CD14-positive monocyte (primary cell): ENCODE measurements around the gene CSGALNACT2. TPM values are rescaled to one million over a fixed set of nuclear protein-coding genes. Genes with fewer than 3 reads are reported as not detected.
A peak's percentile ranks its signal among the peaks of the same experiment; 100 is the strongest.

Experiments used
- DNase-seq, 3 donors: peaks; one replicate each; pipeline ENCODE4 v3.0.0-alpha.2; 2011 to 2022
- H2AFZ ChIP-seq: 2 replicates; pipeline ENCODE4 v1.6.0; 2012; ENCODE audit warnings: mild to moderate bottlenecking, low read depth, low read length, inconsistent platforms; ENCODE audit not compliant: insufficient read depth, poor library complexity, severe bottlenecking
- H3K27ac ChIP-seq, 2 donors: 1 replicate in 1 of 2; 2 replicates in 1 of 2; pipeline ENCODE4 v1.5.1; 2012 to 2013; ENCODE audit warnings: low read length in 2 of 2, control low read depth in 1 of 2, inconsistent platforms in 1 of 2, low read depth in 1 of 2, mild to moderate bottlenecking in 1 of 2
- H3K27me3 ChIP-seq, 2 donors: one replicate each; pipeline versions ENCODE4 v1.6.0 to v1.6.1; 2011 to 2013; ENCODE audit warnings: low read length in 2 of 2; ENCODE audit not compliant: control insufficient read depth in 2 of 2, insufficient read depth in 2 of 2
- H3K36me3 ChIP-seq, 2 donors: replicated peaks in 1 of 2; 1 replicate in 1 of 2; 2 replicates in 1 of 2; pipeline versions ENCODE4 v1.5.1 to v1.6.1; 2012 to 2013; ENCODE audit warnings: low read length in 2 of 2, control low read depth in 1 of 2, inconsistent platforms in 1 of 2, mild to moderate bottlenecking in 1 of 2; ENCODE audit not compliant: insufficient read depth in 2 of 2, control insufficient read depth in 1 of 2
- H3K4me1 ChIP-seq, 2 donors: 1 replicate in 1 of 2; 2 replicates in 1 of 2; pipeline versions ENCODE4 v1.5.1 to v1.6.1; 2012 to 2013; ENCODE audit warnings: low read length in 2 of 2, control low read depth in 1 of 2, inconsistent platforms in 1 of 2, mild to moderate bottlenecking in 1 of 2, moderate library complexity in 1 of 2; ENCODE audit not compliant: insufficient read depth in 2 of 2, control insufficient read depth in 1 of 2
- H3K4me2 ChIP-seq: replicated peaks from 2 replicates; pipeline ENCODE3; 2012; ENCODE audit warnings: low read length, moderate library complexity, mild to moderate bottlenecking; ENCODE audit not compliant: poor library complexity, severe bottlenecking; ENCODE audit errors: extremely low read depth
- H3K4me3 ChIP-seq, 3 experiments: fragments of 200-600 bp in 1 of 3; sonication (generic) in 1 of 3; replicated peaks in 1 of 3; 1 replicate in 2 of 3; 2 replicates in 1 of 3; pipeline ENCODE4 v1.5.1; 2011 to 2013; ENCODE audit warnings: low read length in 3 of 3, mild to moderate bottlenecking in 3 of 3, control low read depth in 2 of 3, low read depth in 2 of 3, inconsistent platforms in 1 of 3, moderate library complexity in 1 of 3
- H3K79me2 ChIP-seq: 2 replicates; pipeline ENCODE4 v1.6.0; 2012; ENCODE audit warnings: mild to moderate bottlenecking, control low read depth, inconsistent platforms, low read length, moderate library complexity; ENCODE audit not compliant: insufficient read depth
- H3K9ac ChIP-seq: 2 replicates; pipeline ENCODE4 v1.6.0; 2017; ENCODE audit warnings: low read length, mild to moderate bottlenecking; ENCODE audit not compliant: insufficient read depth, poor library complexity, severe bottlenecking
- H3K9me3 ChIP-seq, 2 donors: replicated peaks in 1 of 2; 1 replicate in 1 of 2; 2 replicates in 1 of 2; pipeline versions ENCODE4 v1.5.1 to v1.6.1; 2012 to 2013; ENCODE audit warnings: low read length in 2 of 2, control low read depth in 1 of 2; ENCODE audit not compliant: control insufficient read depth in 1 of 2, insufficient read depth in 1 of 2
- H4K20me1 ChIP-seq: 2 replicates; pipeline ENCODE4 v1.6.0; 2012; ENCODE audit warnings: mild to moderate bottlenecking, low read length, control low read depth, moderate library complexity; ENCODE audit not compliant: insufficient read depth
- H3K27ac Mint-ChIP-seq, 7 donors: one replicate each; pipeline ENCODE4 v1.8.0; 2020; ENCODE audit warnings: mild to moderate bottlenecking in 7 of 7, mixed read lengths in 7 of 7, moderate library complexity in 6 of 7, inconsistent platforms in 2 of 7
- H3K27me3 Mint-ChIP-seq, 3 donors: one replicate each; pipeline ENCODE4 v1.8.0; 2021 to 2022; ENCODE audit warnings: low read depth in 3 of 3, mild to moderate bottlenecking in 3 of 3, mixed read lengths in 3 of 3, moderate library complexity in 3 of 3, inconsistent platforms in 1 of 3
- H3K36me3 Mint-ChIP-seq, 2 donors: one replicate each; pipeline ENCODE4 v1.8.0; 2020; ENCODE audit warnings: mixed read lengths in 2 of 2, inconsistent platforms in 1 of 2, mild to moderate bottlenecking in 1 of 2
- H3K4me1 Mint-ChIP-seq: one replicate; pipeline ENCODE4 v1.8.0; 2020; ENCODE audit warnings: mild to moderate bottlenecking, mixed read lengths
- H3K4me3 Mint-ChIP-seq, 2 donors: one replicate each; pipeline ENCODE4 v1.8.0; 2020; ENCODE audit warnings: mild to moderate bottlenecking in 2 of 2, mixed read lengths in 2 of 2, moderate library complexity in 1 of 2
- H3K9me3 Mint-ChIP-seq, 7 donors: one replicate each; pipeline ENCODE4 v1.8.0; 2020 to 2022; ENCODE audit warnings: mixed read lengths in 7 of 7, mild to moderate bottlenecking in 6 of 7, moderate library complexity in 6 of 7, inconsistent platforms in 2 of 7
- WGBS: methylation state at CpG from one replicate; pipeline ENCODE4 v1.1.5; 2013; ENCODE audit warnings: missing lambda C conversion rate; ENCODE audit not compliant: insufficient coverage; 5-methylcytosine and 5-hydroxymethylcytosine counted together
- intact Hi-C, 2 donors: fragments of 100-400 bp; cut with micrococcal nuclease; formaldehyde crosslinking; loops; one replicate each; pipeline versions ENCODE4 v1.15.0 to v1.15.1; 2023
- polyA plus RNA-seq, 3 donors: library from polyadenylated mRNA; depleted of rRNA in 1 of 3; unstranded in 2 of 3; stranded (reverse) in 1 of 3; fragments of 300-500 nt in 2 of 3; fragments of >200 nt in 1 of 3; fragmentation: Illumina TruSeq in 2 of 3; gene quantifications; 1 replicate in 2 of 3; 2 replicates in 1 of 3; pipeline ENCODE4 v1.2.3, GENCODE V29; 2012 to 2021
- TF ChIP-seq, protein P1 (sequence below): fragments of 200-600 bp; IDR thresholded peaks from one replicate; pipeline ENCODE4 v1.8.0; 2022; ENCODE audit warnings: antibody characterized with exemption, mild to moderate bottlenecking

CSGALNACT2 gene
- polyA plus RNA-seq, 3 donors = 43.7 to 80.1 (median 48.2) TPM

DNA sequence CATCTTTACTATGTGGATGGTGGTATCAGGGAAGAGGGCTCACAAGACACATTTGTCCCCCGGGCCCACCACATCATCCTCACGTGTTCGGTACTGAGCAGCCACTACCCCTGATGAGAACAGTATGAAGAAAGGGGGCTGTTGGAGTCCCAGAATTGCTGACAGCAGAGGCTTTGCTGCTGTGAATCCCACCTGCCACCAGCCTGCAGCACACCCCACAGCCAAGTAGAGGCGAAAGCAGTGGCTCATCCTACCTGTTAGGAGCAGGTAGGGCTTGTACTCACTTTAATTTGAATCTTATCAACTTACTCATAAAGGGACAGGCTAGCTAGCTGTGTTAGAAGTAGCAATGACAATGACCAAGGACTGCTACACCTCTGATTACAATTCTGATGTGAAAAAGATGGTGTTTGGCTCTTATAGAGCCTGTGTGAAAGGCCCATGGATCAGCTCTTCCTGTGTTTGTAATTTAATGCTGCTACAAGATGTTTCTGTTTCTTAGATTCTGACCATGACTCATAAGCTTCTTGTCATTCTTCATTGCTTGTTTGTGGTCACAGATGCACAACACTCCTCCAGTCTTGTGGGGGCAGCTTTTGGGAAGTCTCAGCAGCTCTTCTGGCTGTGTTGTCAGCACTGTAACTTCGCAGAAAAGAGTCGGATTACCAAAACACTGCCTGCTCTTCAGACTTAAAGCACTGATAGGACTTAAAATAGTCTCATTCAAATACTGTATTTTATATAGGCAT, 9.1 kb upstream of the CSGALNACT2 start:
- Histone ChIP-seq H4K20me1 (no peaks in the 10 kb centered on the region), H3K79me2 (peaks cover 8% of the 10 kb centered on the region), H3K27ac (peak overlapping the region; percentile 92 to 96), H2AFZ (peak overlapping the region; percentile 64), H3K4me2 (peak overlapping the region; percentile 50), H3K27me3 (no peaks in the 10 kb centered on the region), H3K9ac (peak overlapping the region; percentile 59), H3K36me3 (no peaks in the 10 kb centered on the region), H3K9me3 (no peaks in the 10 kb centered on the region), H3K4me3 (peak overlapping the region in 1 of 3 experiments; percentile 19), H3K4me1 (peaks cover 79 to 87% of the 10 kb centered on the region in 2 donors)
- Mint-ChIP-seq H3K36me3 (peaks cover 0 to 6% of the 10 kb centered on the region in 2 donors), H3K9me3 (no peaks in the 10 kb centered on the region), H3K27me3 (peaks cover 1 to 3% (median 2%) of the 10 kb centered on the region in 3 donors), H3K4me1 (peaks cover 86% of the 10 kb centered on the region), H3K27ac (peak overlapping the region; percentile 88 to 97 (median 95)), H3K4me3 (peak overlapping the region in 1 of 2 donors; percentile 4)
- peak; percentile 84 to 91 (median 90) for DNase-seq
- intact Hi-C loops = no loop called here
- TF ChIP-seq, protein P1, sequence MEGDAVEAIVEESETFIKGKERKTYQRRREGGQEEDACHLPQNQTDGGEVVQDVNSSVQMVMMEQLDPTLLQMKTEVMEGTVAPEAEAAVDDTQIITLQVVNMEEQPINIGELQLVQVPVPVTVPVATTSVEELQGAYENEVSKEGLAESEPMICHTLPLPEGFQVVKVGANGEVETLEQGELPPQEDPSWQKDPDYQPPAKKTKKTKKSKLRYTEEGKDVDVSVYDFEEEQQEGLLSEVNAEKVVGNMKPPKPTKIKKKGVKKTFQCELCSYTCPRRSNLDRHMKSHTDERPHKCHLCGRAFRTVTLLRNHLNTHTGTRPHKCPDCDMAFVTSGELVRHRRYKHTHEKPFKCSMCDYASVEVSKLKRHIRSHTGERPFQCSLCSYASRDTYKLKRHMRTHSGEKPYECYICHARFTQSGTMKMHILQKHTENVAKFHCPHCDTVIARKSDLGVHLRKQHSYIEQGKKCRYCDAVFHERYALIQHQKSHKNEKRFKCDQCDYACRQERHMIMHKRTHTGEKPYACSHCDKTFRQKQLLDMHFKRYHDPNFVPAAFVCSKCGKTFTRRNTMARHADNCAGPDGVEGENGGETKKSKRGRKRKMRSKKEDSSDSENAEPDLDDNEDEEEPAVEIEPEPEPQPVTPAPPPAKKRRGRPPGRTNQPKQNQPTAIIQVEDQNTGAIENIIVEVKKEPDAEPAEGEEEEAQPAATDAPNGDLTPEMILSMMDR = no peak
- 0% methylated on average over 1 of the region's 6 CpGs for whole genome bisulfite sequencing

DNA sequence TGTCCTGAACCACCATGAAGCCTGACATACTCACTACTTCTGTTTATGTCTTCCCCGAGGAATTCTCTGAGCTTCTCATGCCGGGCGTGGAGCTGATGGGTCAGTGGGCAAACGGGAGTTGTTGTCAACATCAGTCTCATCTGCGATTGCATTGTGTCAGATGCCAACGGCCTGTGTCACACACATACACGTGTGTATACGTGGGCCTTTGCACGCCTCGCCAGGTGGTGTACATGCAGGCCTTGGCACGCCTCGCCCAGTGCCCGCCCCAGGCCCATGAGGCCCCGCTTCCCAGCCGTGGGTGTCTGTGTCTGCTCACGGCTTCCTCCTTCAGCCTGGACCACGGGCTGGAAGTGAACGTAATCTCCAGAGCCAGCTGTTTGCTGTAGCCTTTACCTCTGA, 7.5 kb upstream of the CSGALNACT2 start:
- H3K9ac ChIP-seq = no peak overlapping the region
- Mint-ChIP-seq H3K9me3 (no peaks in the 10 kb centered on the region), H3K4me1 (peaks cover 83% of the 10 kb centered on the region), H3K4me3 (no peak overlapping the region), H3K27me3 (peaks cover 1 to 3% (median 2%) of the 10 kb centered on the region in 3 donors), H3K27ac (peak overlapping the region in 3 of 7 donors; percentile 7 to 61 (median 60)), H3K36me3 (peaks cover 2 to 3% of the 10 kb centered on the region in 2 donors)
- no peak overlapping the region for H3K4me3 ChIP-seq
- peak in 1 of 3 donors; percentile 4 for DNase-seq
- H3K79me2 ChIP-seq = peaks cover 13% of the 10 kb centered on the region
- H2AFZ ChIP-seq = no peak overlapping the region
- H3K4me1 ChIP-seq = peaks cover 70 to 85% of the 10 kb centered on the region in 2 donors
- no peak overlapping the region for H3K4me2 ChIP-seq
- TF ChIP-seq, protein P1 = no peak
- intact Hi-C loops = no loop called here
- WGBS = 64% methylated on average over 17 of the region's 18 CpGs
- no peaks in the 10 kb centered on the region for H3K36me3 ChIP-seq
- H3K27me3 ChIP-seq = no peaks in the 10 kb centered on the region
- no peak overlapping the region for H3K27ac ChIP-seq
- no peaks in the 10 kb centered on the region for H3K9me3 ChIP-seq
- H4K20me1 ChIP-seq = no peaks in the 10 kb centered on the region
